Neutrophil (primary cell): ENCODE results near the gene TTC33.

Source experiments
- H3K27ac ChIP-seq: fragments of 200-600 bp; sonication (generic); 2 replicates; pipeline ENCODE4 v1.5.1; 2016; ENCODE audit warnings: mild to moderate bottlenecking, moderate library complexity
- H3K27me3 ChIP-seq: fragments of 200-600 bp; sonication (generic); 2 replicates; pipeline ENCODE4 v1.6.0; 2016; ENCODE audit warnings: mild to moderate bottlenecking
- H3K36me3 ChIP-seq: fragments of 200-600 bp; sonication (generic); 2 replicates; pipeline ENCODE4 v1.5.1; 2017
- H3K4me1 ChIP-seq, 2 experiments: fragments of 200-600 bp in 1 of 2; sonication (generic) in 1 of 2; 1 replicate in 1 of 2; 2 replicates in 1 of 2; pipeline versions ENCODE4 v1.5.1 to v1.6.1; 2013 to 2016; ENCODE audit warnings: low read depth in 1 of 2, low read length in 1 of 2, mild to moderate bottlenecking in 1 of 2, moderate library complexity in 1 of 2; ENCODE audit not compliant: control insufficient read depth in 1 of 2, insufficient read depth in 1 of 2
- H3K4me3 ChIP-seq, 2 experiments: fragments of 200-600 bp in 1 of 2; sonication (generic) in 1 of 2; 1 replicate in 1 of 2; 2 replicates in 1 of 2; pipeline ENCODE4 v1.5.1; 2013 to 2016; ENCODE audit warnings: low read depth in 1 of 2, low read length in 1 of 2, mild to moderate bottlenecking in 1 of 2, moderate library complexity in 1 of 2
- H3K9me3 ChIP-seq: fragments of 200-600 bp; sonication (generic); 2 replicates; pipeline ENCODE4 v1.5.1; 2016
- TF ChIP-seq, protein P1 (sequence below): fragments of 200-600 bp; sonication (generic); IDR thresholded peaks from 2 replicates; pipeline ENCODE4 v1.5.1; 2016; ENCODE audit warnings: antibody characterized with exemption

The TTC33 gene

DNA sequence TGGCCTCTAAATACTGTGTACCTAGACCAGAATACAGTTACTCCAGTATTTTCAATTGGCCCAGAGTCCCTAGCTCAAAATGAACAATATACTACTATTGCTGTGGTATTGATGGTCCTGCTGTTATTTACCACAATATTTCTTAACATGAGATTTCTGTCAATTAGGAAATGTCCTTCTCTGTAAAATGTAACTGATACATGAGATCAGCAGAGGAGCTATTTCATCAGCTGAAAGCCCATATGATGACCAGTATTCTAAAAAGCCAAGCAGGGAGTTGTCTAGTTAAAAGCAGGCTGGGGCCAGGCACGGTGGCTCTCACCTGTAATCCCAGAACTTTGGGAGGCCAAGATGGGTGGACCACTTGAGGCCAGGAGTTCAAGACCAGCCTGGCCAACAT lies 263.7 kb downstream of the TTC33 start:
- TF ChIP-seq, protein P1, sequence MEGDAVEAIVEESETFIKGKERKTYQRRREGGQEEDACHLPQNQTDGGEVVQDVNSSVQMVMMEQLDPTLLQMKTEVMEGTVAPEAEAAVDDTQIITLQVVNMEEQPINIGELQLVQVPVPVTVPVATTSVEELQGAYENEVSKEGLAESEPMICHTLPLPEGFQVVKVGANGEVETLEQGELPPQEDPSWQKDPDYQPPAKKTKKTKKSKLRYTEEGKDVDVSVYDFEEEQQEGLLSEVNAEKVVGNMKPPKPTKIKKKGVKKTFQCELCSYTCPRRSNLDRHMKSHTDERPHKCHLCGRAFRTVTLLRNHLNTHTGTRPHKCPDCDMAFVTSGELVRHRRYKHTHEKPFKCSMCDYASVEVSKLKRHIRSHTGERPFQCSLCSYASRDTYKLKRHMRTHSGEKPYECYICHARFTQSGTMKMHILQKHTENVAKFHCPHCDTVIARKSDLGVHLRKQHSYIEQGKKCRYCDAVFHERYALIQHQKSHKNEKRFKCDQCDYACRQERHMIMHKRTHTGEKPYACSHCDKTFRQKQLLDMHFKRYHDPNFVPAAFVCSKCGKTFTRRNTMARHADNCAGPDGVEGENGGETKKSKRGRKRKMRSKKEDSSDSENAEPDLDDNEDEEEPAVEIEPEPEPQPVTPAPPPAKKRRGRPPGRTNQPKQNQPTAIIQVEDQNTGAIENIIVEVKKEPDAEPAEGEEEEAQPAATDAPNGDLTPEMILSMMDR = no peak
- Histone ChIP-seq H3K9me3 (no peaks in the 10 kb centered on the region), H3K4me1 (peaks cover 29 to 41% of the 10 kb centered on the region in 2 experiments), H3K27ac (peak overlapping the region; percentile 55), H3K4me3 (no peak overlapping the region), H3K27me3 (no peaks in the 10 kb centered on the region), H3K36me3 (no peaks in the 10 kb centered on the region)

DNA sequence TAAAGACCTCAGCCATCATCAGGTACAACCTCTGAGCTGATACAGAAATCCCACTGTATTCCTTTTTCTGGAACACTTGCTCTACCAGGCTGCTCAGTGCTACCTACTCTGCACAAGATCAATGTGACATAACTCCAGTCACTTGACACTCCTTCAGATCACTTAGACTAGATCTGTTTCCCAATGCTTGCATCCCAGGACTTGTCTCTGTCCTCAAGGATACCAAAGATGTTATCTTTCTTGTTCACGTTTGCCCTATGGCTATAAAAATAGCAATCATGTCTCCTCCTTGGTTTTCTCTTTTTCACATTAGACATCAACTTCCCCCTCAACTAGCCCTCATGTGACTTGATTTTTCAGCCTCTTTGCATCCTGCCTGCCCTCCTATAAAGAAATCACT lies 264.1 kb downstream of the TTC33 start:
- TF ChIP-seq, protein P1 = no peak

GRCh38 chr5:40490464-40491111 lies 265.2 kb downstream of the TTC33 start:
- no peak overlapping the region for H3K27ac ChIP-seq
- TF ChIP-seq, protein P1 = no peak

More for the DNA sequence above, 264.1 kb downstream of the TTC33 start:
- peaks cover 32 to 46% of the 10 kb centered on the region in 2 experiments for H3K4me1 ChIP-seq
- H3K27ac ChIP-seq = peak overlapping the region; percentile 55
- H3K36me3 ChIP-seq = no peaks in the 10 kb centered on the region
- H3K27me3 ChIP-seq = no peaks in the 10 kb centered on the region
- no peak overlapping the region for H3K4me3 ChIP-seq
- no peaks in the 10 kb centered on the region for H3K9me3 ChIP-seq

DNA sequence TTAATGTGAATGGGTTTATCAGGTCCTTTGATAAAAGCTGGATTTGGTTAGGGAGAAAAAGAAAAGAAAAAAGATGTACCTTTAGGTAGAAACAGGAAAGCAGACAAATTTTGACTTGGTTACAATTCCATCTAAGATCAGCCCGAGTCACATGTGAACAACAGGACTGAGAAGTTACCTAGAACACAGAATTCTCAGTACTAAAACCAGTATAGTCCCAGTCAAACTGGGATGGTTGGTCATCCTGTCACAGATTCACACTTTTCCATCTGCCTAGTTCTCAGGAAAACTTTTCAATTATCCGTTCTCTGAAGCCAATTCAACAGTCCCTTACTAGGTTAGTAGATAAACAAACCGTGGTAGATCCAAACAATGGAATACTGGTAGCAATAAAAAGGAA lies 266.3 kb downstream of the TTC33 start:
- Histone ChIP-seq H3K27ac (no peak overlapping the region), H3K36me3 (no peaks in the 10 kb centered on the region), H3K4me3 (no peak overlapping the region), H3K4me1 (peaks cover 44 to 56% of the 10 kb centered on the region in 2 experiments), H3K27me3 (no peaks in the 10 kb centered on the region), H3K9me3 (no peaks in the 10 kb centered on the region)
- TF ChIP-seq, protein P1 = no peak

More at GRCh38 chr5:40490464-40491111, 265.2 kb downstream of the TTC33 start:
- H3K4me3 ChIP-seq = no peak overlapping the region
- no peaks in the 10 kb centered on the region for H3K9me3 ChIP-seq
- no peaks in the 10 kb centered on the region for H3K36me3 ChIP-seq
- peaks cover 41 to 55% of the 10 kb centered on the region in 2 experiments for H3K4me1 ChIP-seq
- H3K27me3 ChIP-seq = no peaks in the 10 kb centered on the region

DNA sequence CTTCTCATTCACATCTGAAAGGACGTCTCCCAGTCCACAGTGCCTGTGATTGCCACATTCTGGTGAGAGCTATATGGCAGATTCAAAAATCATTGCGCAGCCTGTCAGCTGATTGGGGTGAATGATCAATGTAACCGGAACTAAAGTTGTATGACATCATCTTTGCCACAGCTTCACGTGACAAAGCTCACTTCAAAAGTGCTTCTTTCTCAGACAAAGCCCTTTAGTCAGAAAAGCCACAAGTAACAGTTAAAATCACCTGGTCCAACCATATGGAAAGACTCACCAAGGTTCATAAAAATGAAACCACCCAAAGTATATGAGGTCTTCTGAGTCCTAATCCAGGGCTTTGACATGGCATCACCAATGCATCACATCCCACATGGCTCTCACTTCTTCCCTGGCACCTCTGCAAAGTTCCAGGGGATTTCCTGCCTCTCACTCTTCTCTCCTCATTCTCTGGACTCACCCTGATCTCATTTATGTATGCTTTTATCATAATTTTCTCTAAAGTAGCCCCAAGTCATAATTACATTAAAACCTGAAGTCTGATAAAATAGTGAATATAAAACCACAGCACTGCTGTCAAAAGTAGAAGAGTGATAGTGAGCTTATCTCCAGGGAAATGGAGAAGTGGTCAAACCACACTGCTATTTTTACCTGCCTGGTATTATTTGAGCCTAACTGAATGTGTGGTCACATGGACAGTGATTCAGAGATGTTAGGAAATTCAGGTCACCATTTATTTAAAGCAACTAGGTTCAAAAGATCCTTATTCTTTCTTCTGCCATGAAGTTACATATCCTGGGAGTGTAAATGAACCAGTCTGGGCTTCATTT lies 269.1 kb downstream of the TTC33 start:
- TF ChIP-seq, protein P1 = no peak
- no peaks in the 10 kb centered on the region for H3K27me3 ChIP-seq
- H3K4me3 ChIP-seq = no peak overlapping the region
- H3K27ac ChIP-seq = peak overlapping the region; percentile 74
- no peaks in the 10 kb centered on the region for H3K36me3 ChIP-seq
- H3K4me1 ChIP-seq = peaks cover 39 to 50% of the 10 kb centered on the region in 2 experiments
- no peaks in the 10 kb centered on the region for H3K9me3 ChIP-seq
